Caco-2 (cell line): ENCODE data around the gene ERBB2. TPM values are rescaled to one million over a fixed set of nuclear protein-coding genes. Genes with fewer than 3 reads are reported as not detected.
A peak's percentile ranks its signal among the peaks of the same experiment; 100 is the strongest.

Source experiments
- BruUV-seq: library from RNA; stranded (reverse); fragments of 400-500 nt; replicated peaks from 2 replicates; lab custom pipeline; 2021; lab: Mats Ljungman, UMichigan
- CTCF ChIA-PET: fragments of 300-600 bp; sonication (Branson Sonifier 250); formaldehyde crosslinking; loops from one replicate; lab custom pipeline; 2022; ENCODE audit warnings: antibody characterized with exemption; lab: Charles Lee
- POLR2A ChIA-PET: fragments of 300-600 bp; sonication (Branson Sonifier 250); formaldehyde crosslinking; loops from one replicate; lab custom pipeline; 2022; ENCODE audit warnings: antibody characterized with exemption; lab: Charles Lee
- DNase-seq, 2 experiments: peaks; one replicate each; pipeline versions ENCODE4 v3.0.0 to v3.0.0-alpha.2; 2020 to 2022
- H3K27me3 ChIP-seq: replicated peaks from 2 replicates; pipeline ENCODE4 v1.6.0; 2011; ENCODE audit warnings: low read length; ENCODE audit not compliant: control insufficient read depth, insufficient read depth
- H3K36me3 ChIP-seq: 2 replicates; pipeline ENCODE4 v1.5.1; 2011; ENCODE audit warnings: low read length; ENCODE audit not compliant: control insufficient read depth, insufficient read depth
- H3K4me1 ChIP-seq: fragments of 250-450 bp; sonication (Bioruptor Pico); 2 replicates; pipeline ENCODE4 v1.5.1; 2020; ENCODE audit warnings: mild to moderate bottlenecking
- H3K4me3 ChIP-seq: 2 replicates; pipeline ENCODE4 v1.5.1; 2011; ENCODE audit warnings: low read depth, mild to moderate bottlenecking, control low read depth, low read length
- H3K9me3 ChIP-seq: fragments of 250-450 bp; sonication (Bioruptor Pico); 2 replicates; pipeline ENCODE4 v1.5.1; 2020; ENCODE audit warnings: mild to moderate bottlenecking, moderate library complexity
- H3K27ac Mint-ChIP-seq: one replicate; pipeline ENCODE4 v1.8.0; 2022; ENCODE audit warnings: mixed read lengths; ENCODE audit not compliant: unreplicated experiment
- H3K27me3 Mint-ChIP-seq: one replicate; pipeline ENCODE4 v1.8.0; 2022; ENCODE audit warnings: mixed read lengths; ENCODE audit not compliant: insufficient read depth, unreplicated experiment
- H3K36me3 Mint-ChIP-seq: one replicate; pipeline ENCODE4 v1.8.0; 2022; ENCODE audit warnings: mild to moderate bottlenecking, mixed read lengths; ENCODE audit not compliant: insufficient read depth, unreplicated experiment
- H3K4me1 Mint-ChIP-seq: one replicate; pipeline ENCODE4 v1.8.0; 2022; ENCODE audit warnings: low read depth, mixed read lengths; ENCODE audit not compliant: unreplicated experiment
- H3K4me3 Mint-ChIP-seq: one replicate; pipeline ENCODE4 v1.8.0; 2022; ENCODE audit warnings: mild to moderate bottlenecking, moderate library complexity, mixed read lengths; ENCODE audit not compliant: unreplicated experiment
- H3K9me3 Mint-ChIP-seq: one replicate; pipeline ENCODE4 v1.8.0; 2022; ENCODE audit warnings: mixed read lengths; ENCODE audit not compliant: unreplicated experiment
- intact Hi-C: fragments of 100-400 bp; cut with micrococcal nuclease; formaldehyde crosslinking; loops from one replicate; pipeline ENCODE4 v1.10.0; 2022; ENCODE audit not compliant: unreplicated experiment
- total RNA-seq: library from RNA; stranded (reverse); gene quantifications from 2 replicates; pipeline ENCODE4 v1.2.3, GENCODE V29; 2022
- TF ChIP-seq, protein P1 (sequence below), 2 experiments: fragments of 200-600 bp in 1 of 2; IDR thresholded peaks; 1 replicate in 1 of 2; 2 replicates in 1 of 2; pipeline versions ENCODE4 v1.5.1 to v1.8.0; 2011 to 2022; ENCODE audit warnings: antibody characterized with exemption in 1 of 2, control low read depth in 1 of 2, inconsistent platforms in 1 of 2, low read depth in 1 of 2, low read length in 1 of 2, mild to moderate bottlenecking in 1 of 2, moderate library complexity in 1 of 2; ENCODE audit not compliant: insufficient read depth in 1 of 2, severe bottlenecking in 1 of 2, unreplicated experiment in 1 of 2

ERBB2 gene
- total RNA-seq, 1 experiment from 2014 or later = 121 TPM

DNA sequence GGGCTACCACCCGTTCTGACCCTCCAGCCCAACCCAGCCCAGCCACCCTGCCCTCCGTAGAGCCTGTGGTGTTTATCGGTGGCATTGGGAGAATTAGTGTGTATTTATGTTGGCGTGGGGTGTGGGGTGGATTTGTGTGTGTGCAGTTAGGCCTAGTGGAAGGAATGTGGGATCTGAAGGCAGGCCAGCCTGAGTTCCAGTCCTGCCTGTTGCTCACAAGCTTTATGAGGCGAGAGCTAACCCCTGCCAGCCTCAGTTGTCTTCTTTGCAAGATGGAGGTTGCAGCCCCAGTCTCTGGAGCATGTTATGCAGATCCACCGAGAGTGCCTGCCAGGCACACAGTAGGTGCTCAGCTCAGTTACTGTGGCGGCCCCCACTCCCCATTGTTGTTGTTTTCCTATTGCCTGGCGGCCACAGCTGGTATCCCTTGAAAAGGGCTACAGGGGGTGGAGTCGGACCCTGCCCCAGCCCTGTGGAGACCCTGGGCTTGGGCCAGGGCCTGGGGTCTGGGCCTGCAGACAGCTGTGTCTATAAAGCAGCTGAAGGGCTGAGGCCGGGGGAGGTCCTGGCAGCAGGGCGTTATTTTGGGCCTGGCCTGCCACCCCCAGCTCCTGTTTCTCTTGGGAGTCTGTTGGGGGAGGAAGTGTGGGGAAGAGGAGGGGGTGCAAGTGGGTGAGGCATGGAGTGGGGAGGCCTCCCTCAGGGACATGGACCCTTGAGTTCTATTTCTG lies 5.1 kb downstream of the ERBB2 start:
- ChIA-PET CTCF (interaction anchor here (0.9 to 1.1 kb wide), 3 partner anchors 10 to 24 kb away, joined by 3 to 6 read pairs (median 3); no protein-coding TSS in a partner anchor), POLR2A (no interaction called here)
- peaks cover 17% of the 10 kb centered on the region for H3K4me1 Mint-ChIP-seq
- Histone ChIP-seq H3K4me1 (peaks cover 38% of the 10 kb centered on the region), H3K36me3 (peaks cover 5% of the 10 kb centered on the region), H3K4me3 (no peak overlapping the region), H3K27me3 (no peaks in the 10 kb centered on the region), H3K9me3 (no peaks in the 10 kb centered on the region)
- no peak overlapping the region for H3K4me3 Mint-ChIP-seq
- peaks cover 32% of the 10 kb centered on the region for H3K36me3 Mint-ChIP-seq
- peak overlapping the region; percentile 76 for H3K27ac Mint-ChIP-seq
- BruUV-seq = no TSS peak
- no peak for DNase-seq
- TF ChIP-seq, protein P1, sequence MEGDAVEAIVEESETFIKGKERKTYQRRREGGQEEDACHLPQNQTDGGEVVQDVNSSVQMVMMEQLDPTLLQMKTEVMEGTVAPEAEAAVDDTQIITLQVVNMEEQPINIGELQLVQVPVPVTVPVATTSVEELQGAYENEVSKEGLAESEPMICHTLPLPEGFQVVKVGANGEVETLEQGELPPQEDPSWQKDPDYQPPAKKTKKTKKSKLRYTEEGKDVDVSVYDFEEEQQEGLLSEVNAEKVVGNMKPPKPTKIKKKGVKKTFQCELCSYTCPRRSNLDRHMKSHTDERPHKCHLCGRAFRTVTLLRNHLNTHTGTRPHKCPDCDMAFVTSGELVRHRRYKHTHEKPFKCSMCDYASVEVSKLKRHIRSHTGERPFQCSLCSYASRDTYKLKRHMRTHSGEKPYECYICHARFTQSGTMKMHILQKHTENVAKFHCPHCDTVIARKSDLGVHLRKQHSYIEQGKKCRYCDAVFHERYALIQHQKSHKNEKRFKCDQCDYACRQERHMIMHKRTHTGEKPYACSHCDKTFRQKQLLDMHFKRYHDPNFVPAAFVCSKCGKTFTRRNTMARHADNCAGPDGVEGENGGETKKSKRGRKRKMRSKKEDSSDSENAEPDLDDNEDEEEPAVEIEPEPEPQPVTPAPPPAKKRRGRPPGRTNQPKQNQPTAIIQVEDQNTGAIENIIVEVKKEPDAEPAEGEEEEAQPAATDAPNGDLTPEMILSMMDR (IDR thresholded peaks at IDR 0.05; ENCODE audit: insufficient read depth in 1 of 2, low read depth in 1 of 2, low read length in 1 of 2, severe bottlenecking in 1 of 2, unreplicated experiment in 1 of 2) = no peak
- H3K27me3 Mint-ChIP-seq = no peaks in the 10 kb centered on the region
- no peaks in the 10 kb centered on the region for H3K9me3 Mint-ChIP-seq
- intact Hi-C loops = no loop called here

DNA sequence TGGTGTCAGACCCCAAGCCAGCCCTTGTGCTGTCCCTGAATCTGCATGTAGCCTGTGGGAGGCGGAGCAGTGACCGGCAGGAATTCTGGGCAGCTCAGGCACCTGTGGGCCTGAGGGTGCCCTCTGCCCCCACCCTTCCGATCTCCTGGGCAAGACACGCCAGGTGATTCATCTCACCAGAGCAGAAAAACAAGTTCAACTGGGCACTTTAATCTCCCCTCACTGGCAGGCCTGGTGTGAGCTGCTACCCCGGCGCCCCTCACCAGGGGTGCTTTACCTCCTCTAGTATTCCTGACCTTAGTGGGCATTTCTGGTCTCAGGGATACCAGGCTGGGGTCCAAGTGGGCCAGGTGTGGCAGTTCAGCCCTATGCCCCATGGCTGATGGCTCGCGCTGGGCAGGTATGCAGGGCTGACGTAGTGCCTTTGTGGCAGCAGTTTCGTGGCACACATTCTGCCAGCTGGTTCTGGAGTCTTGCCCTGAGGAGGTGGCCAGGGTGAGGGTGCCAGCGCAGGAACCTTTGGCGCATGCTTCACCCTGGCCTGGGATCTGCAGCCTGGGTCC lies 6.0 kb downstream of the ERBB2 start:
- H3K36me3 Mint-ChIP-seq = peaks cover 41% of the 10 kb centered on the region

DNA sequence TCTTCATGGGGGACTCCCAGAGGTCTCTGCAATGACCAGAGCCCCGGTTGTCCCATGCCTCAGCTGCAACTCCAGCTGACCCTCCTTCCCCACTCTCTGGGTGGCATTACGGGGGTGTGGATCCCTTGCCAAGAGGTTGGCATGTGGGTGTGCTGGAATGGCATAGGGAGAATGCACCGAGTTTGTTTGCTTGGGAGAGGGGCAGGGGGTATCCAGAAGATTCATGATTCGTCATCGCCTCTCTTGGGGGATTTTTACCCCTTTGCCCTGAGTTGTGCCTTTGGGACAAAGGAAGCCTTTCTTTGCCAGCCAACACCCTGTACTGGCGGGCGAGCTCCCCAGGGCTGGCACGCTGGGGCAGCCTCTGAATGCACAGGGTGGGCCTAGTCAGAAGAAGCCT lies 6.5 kb downstream of the ERBB2 start:
- H3K27me3 Mint-ChIP-seq = no peaks in the 10 kb centered on the region
- no peaks in the 10 kb centered on the region for H3K9me3 Mint-ChIP-seq
- Histone ChIP-seq H3K9me3 (no peaks in the 10 kb centered on the region), H3K4me3 (no peak overlapping the region), H3K27me3 (no peaks in the 10 kb centered on the region), H3K4me1 (peaks cover 33% of the 10 kb centered on the region), H3K36me3 (peaks cover 5% of the 10 kb centered on the region)
- H3K4me1 Mint-ChIP-seq = peaks cover 13% of the 10 kb centered on the region
- no peak overlapping the region for H3K27ac Mint-ChIP-seq
- POLR2A ChIA-PET = no interaction called here
- CTCF ChIA-PET = interaction anchor here (1.2 kb wide), 1 partner anchor 23 kb away, joined by 4 read pairs; the partner anchor contains the start of gene MIEN1
- H3K36me3 Mint-ChIP-seq = peaks cover 46% of the 10 kb centered on the region
- H3K4me3 Mint-ChIP-seq = no peak overlapping the region
- intact Hi-C loops = no loop called here
- no peak for DNase-seq
- no TSS peak for BruUV-seq
- TF ChIP-seq, protein P1 (IDR thresholded peaks at IDR 0.05; ENCODE audit: insufficient read depth in 1 of 2, low read depth in 1 of 2, low read length in 1 of 2, severe bottlenecking in 1 of 2, unreplicated experiment in 1 of 2) = no peak

More for the DNA sequence above, 6.0 kb downstream of the ERBB2 start:
- Histone ChIP-seq H3K36me3 (peaks cover 5% of the 10 kb centered on the region), H3K9me3 (no peaks in the 10 kb centered on the region), H3K4me3 (no peak overlapping the region), H3K4me1 (peaks cover 38% of the 10 kb centered on the region), H3K27me3 (no peaks in the 10 kb centered on the region)
- intact Hi-C loops = no loop called here
- Mint-ChIP-seq H3K4me1 (peaks cover 17% of the 10 kb centered on the region), H3K27me3 (no peaks in the 10 kb centered on the region), H3K9me3 (no peaks in the 10 kb centered on the region), H3K27ac (no peak overlapping the region), H3K4me3 (no peak overlapping the region)
- no TSS peak for BruUV-seq
- TF ChIP-seq, protein P1 (IDR thresholded peaks at IDR 0.05; ENCODE audit: insufficient read depth in 1 of 2, low read depth in 1 of 2, low read length in 1 of 2, severe bottlenecking in 1 of 2, unreplicated experiment in 1 of 2) = no peak
- POLR2A ChIA-PET = no interaction called here
- DNase-seq = peak in 1 of 2 experiments; percentile 39
- CTCF ChIA-PET = no interaction called here
